22Rv1 (cell line): ENCODE results near the gene RNF212.

Experiments used
- ZFX ChIP-seq: fragments of 450-650 bp; IDR thresholded peaks from 2 replicates; pipeline ENCODE4 v1.6.1; 2017; ENCODE audit warnings: antibody characterized with exemption, borderline replicate concordance
- TF ChIP-seq, protein P1 (sequence below): fragments of 450-650 bp; IDR thresholded peaks from 2 replicates; pipeline ENCODE4 v1.5.1; 2017; ENCODE audit warnings: mild to moderate bottlenecking

DNA sequence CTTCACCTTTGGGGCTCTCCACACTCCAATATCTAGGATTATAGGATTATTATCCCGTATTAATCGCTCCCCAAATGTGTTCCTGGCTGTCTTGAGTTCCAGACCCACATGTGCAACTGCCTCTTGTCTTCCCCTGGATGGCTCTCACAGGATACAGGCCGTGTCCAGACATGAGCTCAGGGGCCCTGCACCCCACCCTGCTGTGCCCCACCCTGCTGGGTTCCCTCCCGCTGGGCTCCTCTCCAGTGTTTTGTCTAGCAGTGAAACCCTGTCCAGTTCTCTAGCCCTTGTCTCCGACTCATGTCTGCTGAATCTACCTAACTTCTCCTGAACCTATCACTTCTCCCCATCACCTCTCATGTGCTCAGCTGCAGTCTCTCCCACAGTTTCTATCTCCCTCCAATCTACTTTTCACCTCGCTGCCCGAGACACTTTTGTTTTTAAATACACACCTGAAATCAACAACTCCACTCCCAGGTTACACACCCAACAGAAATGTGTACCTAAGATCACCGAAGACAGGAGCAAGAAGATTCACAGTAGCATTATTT, 2.0 kb downstream of the RNF212 start:
- TF ChIP-seq, protein P1, sequence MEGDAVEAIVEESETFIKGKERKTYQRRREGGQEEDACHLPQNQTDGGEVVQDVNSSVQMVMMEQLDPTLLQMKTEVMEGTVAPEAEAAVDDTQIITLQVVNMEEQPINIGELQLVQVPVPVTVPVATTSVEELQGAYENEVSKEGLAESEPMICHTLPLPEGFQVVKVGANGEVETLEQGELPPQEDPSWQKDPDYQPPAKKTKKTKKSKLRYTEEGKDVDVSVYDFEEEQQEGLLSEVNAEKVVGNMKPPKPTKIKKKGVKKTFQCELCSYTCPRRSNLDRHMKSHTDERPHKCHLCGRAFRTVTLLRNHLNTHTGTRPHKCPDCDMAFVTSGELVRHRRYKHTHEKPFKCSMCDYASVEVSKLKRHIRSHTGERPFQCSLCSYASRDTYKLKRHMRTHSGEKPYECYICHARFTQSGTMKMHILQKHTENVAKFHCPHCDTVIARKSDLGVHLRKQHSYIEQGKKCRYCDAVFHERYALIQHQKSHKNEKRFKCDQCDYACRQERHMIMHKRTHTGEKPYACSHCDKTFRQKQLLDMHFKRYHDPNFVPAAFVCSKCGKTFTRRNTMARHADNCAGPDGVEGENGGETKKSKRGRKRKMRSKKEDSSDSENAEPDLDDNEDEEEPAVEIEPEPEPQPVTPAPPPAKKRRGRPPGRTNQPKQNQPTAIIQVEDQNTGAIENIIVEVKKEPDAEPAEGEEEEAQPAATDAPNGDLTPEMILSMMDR, result no peak
- TF ChIP-seq ZFX, result no peak
